ENCODE data around the gene GOLGA7B.

The GOLGA7B gene

DNA sequence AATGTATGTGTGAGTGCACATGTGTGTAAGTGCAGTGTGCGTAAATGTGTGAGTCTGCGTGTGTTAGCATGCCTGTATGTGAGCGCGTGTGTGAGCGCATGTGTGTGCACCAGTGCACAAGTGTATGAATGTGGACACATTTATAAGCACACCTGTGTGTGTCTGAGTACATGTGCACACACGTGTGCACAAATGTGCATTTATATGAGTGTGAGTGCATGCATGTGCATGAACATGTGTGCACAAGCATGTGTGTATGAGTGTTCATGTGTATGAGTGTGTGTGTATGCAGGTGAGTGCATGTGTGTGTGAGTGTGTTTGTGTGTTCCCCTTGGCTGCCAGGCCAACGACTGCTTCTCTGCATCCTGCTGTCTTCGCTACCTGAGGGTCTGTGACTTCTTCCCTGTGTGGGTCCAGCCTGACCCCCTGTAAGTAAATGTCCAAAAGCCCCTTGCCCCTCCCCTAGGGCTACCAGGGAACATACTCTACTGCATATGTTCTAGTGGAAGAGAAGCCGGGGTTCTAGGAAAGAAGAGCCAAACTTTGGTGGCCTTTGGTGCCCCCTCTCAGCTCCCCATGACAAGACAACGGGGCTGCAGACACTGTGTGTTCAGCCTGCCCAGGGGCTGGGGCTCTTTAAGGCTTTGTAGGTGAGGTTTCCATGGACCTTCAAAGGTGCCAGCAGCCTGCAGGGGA, 17.0 kb downstream of the GOLGA7B start:
- DNase-seq (ENCODE audit: extremely low read depth in 1 of 2, low read depth in 1 of 2) = no peak

DNA sequence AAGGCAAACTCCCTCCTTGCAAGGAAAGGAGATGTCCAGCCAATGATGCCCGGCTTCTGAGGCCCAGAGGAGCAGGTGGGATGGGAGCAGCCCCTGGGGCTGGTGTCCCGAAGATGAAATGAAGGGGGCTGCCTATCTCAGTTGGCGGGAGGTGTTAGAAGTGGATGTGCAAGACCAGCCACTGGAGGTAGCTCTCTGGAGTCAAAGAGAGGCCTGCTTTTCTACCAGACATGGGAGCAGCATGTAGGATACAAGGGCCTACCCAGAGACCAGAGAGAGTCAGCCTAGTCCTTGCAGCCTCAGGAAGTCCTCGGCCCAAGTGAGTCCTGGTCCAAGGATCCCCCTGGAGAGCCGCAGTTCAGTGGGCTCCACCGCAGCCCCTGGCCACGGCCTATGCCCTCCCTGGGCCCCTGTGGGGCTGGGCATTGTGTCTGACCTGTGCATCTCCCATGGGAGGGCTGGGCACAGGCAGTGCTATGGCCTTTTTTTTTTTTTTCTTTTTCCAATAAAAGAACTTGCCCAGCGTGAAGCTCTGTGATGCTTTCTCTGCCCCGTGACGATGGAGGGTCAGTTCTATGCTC, 17.7 kb downstream of the GOLGA7B start:
- no peak for DNase-seq (ENCODE audit: extremely low read depth in 1 of 2, low read depth in 1 of 2)

DNA sequence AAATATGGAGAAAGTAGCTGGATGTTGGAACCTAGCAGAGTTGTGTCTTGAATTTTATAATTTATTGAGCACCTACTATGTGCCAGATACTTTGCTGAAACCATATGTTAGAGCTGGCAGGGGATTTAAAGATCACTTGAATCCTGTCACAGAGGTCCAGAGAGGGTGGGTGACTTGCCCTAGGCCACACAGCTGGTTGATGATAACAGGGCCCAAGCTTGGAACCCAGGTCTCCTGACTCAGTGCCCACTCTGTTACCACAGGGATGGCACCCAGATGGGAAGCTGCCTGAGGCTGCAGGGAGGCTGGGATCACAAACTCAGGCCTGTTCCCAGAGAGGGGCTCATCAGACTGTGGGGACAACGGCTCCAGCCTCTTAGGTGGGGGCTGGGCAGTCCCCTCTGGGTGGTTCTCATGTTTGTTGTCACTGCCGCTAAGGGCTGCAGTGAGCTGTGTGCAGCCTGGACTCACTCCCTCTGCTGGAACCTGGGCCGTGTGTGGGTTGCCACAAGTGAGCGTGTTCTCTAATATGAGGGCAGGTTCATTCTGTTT, 18.6 kb downstream of the GOLGA7B start:
- no peak for DNase-seq (ENCODE audit: extremely low read depth in 1 of 2, low read depth in 1 of 2)

DNA sequence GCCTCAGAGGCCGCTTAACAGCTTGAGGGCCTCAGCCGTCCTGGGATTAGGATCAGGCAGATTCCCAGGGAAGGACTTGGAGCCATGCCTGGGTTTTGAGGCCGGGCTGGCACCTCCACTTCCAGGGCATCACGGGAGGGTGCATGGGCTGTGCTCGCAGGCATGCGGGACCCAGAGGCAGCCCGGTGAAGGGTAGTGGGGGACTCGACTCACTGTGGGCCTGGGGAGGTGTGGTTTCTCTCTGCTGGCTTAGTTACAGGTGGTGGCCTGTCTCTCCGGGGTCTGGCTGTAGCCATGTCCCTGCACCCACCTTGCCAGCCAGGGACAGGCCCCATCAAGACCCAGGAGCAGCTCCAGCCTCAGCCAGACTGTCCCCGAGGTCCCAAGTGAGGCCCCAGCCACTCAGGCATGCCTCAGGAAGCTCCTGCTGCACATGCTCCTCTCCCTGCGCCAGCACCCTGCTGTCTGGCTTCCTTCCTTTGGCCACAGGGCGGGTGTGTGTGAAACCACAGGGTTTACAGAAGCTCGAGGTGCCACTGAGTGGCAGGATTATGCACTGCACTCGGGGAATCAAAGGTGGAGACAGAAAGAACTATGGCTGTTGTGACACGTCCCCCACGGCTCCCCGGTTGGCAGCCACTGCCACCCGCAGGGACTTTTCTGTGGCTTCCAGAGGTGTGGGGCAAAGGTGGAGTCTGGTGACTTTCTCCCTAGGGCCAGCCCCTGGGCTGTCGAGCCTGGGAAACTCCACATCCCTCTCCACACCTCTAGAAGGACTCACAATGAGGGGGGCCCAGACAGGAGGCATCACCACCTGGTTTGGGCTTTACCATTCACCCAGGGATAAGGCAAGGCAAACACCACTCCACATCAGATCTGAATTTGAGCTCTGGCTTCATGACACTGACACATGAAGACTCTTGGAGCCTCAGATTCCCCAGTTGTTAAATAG, 19.7 kb downstream of the GOLGA7B start:
- peak; percentile 62 to 63 for DNase-seq (ENCODE audit: extremely low read depth in 1 of 2, low read depth in 1 of 2)

DNA sequence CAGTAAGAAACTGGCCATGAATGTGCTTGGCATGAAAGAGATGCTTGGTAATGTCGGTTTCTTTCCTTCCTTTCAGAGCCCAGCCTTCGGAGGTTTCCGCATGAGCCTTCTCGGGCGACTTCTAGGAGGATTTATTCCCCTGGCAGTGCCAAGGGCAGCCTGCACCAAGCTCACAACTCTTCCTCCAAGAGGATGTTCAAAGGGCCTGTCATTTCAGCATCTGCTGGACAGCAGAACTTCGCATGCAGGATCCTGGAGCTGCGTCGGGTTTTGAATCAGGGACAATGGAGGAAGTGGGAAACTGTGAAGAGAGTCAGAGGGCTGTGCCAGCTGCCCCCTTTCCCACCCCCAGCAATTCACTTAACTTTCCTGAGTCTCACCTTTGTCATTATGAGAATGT, 21.3 kb downstream of the GOLGA7B start:
- no peak for DNase-seq (ENCODE audit: extremely low read depth in 1 of 2, low read depth in 1 of 2)

DNA sequence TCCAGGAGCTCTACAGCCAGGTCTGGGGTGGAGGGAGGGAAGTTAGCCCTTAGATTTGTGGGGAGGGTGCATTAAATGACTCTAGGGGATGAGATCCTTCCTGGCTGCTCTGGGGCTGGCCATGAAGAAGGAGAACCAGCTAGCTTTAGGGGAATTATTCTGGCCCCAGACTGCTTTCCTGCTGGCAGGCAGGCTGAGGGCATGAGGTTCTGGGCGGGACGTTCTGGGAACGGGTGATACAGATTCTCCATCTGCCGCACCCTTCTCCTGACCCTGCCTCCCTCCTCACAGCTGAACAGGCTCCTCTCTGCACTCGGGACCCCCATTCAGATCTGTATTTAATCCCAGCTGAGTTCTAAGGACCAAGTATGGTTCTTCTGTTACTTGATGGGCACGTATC, 23.9 kb downstream of the GOLGA7B start:
- DNase-seq (ENCODE audit: extremely low read depth in 1 of 2, low read depth in 1 of 2) = no peak

- DNase-seq (ENCODE audit: extremely low read depth in 1 of 2, low read depth in 1 of 2) = no peak
Observed at GRCh38 chr10:97874332-97874731, 24.7 kb downstream of the GOLGA7B start.

- no peak for DNase-seq (ENCODE audit: extremely low read depth in 1 of 2, low read depth in 1 of 2)
Observed at GRCh38 chr10:97875391-97875790, 25.7 kb downstream of the GOLGA7B start.

DNA sequence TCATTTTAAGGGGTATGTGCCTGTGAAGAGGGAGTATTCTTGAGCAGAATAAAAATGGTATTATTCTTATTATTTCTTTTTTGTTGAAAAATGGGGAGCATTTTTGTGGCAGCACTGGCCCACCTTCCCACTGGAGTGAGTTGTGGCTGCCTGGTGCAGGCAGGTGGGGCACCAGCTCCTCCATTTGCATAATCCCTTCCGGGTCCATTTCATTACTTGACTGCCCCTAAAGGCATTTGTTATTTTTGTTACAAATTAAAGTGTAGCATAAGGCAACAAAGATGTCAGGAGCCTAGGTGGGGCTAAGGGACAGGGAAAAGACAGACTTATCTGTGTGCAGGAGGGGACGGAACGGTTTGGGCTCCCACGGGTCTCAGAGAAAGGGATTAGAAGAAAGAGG, 26.8 kb downstream of the GOLGA7B start:
- no peak for DNase-seq (ENCODE audit: extremely low read depth in 1 of 2, low read depth in 1 of 2)

- no peak for DNase-seq (ENCODE audit: extremely low read depth in 1 of 2, low read depth in 1 of 2)
Observed at GRCh38 chr10:97879241-97879640, 29.6 kb downstream of the GOLGA7B start.

DNA sequence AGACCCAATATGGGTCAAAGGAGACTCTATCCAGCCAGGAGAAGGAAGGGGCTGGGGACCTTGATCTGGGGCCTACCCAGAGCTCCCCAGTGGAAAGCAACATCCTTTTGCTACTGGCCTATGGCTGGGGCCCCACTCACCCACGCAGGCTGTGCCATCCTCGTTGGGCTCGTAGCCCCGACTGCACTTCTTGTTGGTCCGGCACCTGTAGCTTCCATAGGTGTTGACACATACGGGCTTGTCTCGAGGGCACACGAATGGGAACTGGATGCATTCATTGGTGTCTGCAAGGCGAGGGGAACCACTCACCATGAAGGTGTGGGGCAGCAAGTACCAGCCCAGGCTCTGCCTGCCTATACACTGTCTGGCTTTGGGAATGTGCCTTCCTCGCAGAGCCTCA, 30.5 kb downstream of the GOLGA7B start:
- DNase-seq (ENCODE audit: extremely low read depth in 1 of 2, low read depth in 1 of 2) = no peak

GRCh38 chr10:97882142-97883091, 32.8 kb downstream of the GOLGA7B start:
- DNase-seq (ENCODE audit: extremely low read depth in 1 of 2, low read depth in 1 of 2) = no peak

GRCh38 chr10:97883092-97883485, 33.4 kb downstream of the GOLGA7B start:
- no peak for DNase-seq (ENCODE audit: extremely low read depth in 1 of 2, low read depth in 1 of 2)

- DNase-seq (ENCODE audit: extremely low read depth in 1 of 2, low read depth in 1 of 2) = no peak
Observed at GRCh38 chr10:97886286-97886685, 36.6 kb downstream of the GOLGA7B start.

DNA sequence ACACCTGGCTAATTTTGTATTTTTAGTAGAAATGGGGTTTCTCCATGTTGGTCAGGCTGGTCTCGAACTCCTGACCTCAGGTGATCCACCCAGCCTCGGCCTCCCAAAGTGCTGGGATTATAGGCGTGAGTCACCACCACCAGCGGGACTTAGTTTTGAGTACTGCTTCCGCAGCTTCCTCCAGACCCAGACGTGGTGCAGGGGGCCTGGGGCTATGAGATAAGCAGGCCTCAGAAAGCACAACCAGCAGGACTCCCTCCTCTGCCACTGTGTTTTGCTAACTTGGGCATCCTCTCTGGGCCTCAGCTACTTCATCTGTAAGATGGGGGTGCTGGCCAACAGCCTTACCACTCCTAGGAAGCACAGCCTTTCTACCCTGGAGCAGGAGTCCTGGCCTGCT, 37.8 kb downstream of the GOLGA7B start:
- no peak for DNase-seq (ENCODE audit: extremely low read depth in 1 of 2, low read depth in 1 of 2)

GRCh38 chr10:97888134-97888533, 38.5 kb downstream of the GOLGA7B start:
- DNase-seq (ENCODE audit: extremely low read depth in 1 of 2, low read depth in 1 of 2) = no peak

DNA sequence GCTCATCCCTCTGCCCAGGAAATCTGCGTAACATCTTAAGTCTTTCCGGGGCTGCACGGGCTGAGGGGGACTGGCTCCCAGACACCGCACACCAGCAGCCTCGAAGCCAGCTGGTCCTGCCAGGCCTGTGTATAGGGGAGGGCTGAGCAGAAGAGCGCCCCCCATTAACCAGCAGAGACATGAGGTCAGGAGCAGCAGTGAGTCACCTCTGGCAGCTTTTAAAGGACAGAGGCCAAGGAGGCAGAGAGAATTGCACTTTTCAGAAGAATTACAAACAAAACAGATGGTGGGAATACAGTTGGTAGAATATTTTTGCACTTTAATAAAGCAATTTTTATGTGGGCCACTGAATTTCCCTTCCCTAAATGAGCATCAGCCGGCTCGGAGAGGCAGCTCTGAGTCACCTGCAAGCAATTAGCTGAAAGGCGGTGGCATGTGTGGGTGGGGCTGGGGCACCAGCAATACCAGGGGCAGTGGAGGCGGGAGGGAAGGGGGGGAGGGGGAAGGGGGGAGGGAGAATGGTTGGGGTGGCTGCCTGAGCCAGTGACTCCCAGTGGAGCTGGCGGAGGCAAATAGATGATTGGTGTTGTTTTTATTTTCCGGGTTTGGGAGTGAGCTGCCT, 39.1 kb downstream of the GOLGA7B start:
- no peak for DNase-seq (ENCODE audit: extremely low read depth in 1 of 2, low read depth in 1 of 2)

DNA sequence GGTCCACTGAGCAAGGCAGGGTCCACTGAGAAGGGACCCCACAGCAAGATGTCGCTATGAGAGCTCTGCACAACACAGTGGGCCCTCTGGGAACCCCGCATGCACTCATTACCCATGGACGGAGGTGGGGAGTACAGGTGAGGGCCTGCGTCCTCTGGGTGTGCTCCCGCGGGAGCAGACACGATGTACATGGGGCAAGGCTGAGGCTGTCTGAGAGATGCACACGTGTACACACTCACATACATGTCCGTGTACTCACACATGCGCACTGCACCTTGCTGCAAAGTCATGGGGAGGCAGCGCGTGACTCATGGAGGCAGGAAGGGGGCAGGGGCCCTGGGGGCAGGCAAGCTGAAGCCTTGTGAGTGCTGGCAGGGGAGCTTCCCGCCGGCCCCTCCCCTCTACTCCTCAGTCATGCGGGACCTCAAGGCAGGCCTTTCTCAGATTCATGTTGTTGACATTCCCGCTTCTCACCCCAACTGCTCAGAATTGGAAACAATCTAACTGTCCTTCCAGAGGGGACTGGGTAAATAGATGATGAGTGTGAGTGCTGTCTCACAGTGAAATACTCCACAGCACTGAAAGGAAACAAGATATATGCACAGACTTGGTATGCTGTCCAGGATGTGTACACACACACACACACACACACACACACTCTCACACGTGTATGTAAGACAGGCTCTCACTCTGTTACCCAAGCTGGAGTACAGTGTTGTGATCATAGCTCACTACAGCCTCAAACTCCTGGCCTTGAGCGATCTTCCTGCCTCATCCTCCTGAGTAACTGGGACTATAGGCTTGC, 40.0 kb downstream of the GOLGA7B start:
- DNase-seq (ENCODE audit: extremely low read depth in 1 of 2, low read depth in 1 of 2) = no peak

- DNase-seq (ENCODE audit: extremely low read depth in 1 of 2, low read depth in 1 of 2) = no peak
Observed at GRCh38 chr10:97891497-97892167, 42.0 kb downstream of the GOLGA7B start.
